ENCODE data around the gene CD59. TPM values are rescaled to one million over a fixed set of nuclear protein-coding genes. Genes with fewer than 3 reads are reported as not detected.

The CD59 gene
- polyA plus RNA-seq, 2 of the 4 experiments (the other 2 are of a cell fraction): 335 to 375 TPM

- POLR2A ChIA-PET: no interaction called here
- TF ChIP-seq HOXB5 (CRISPR knock-in tag; IDR thresholded peaks at IDR 0.05) (no peak), FOSL2 (IDR thresholded peaks at IDR 0.05) (no peak), FOSL2 (CRISPR knock-in tag; IDR thresholded peaks at IDR 0.05) (no peak), ZC3H11A (IDR thresholded peaks at IDR 0.05) (no peak), HOXB13 (CRISPR knock-in tag; IDR thresholded peaks at IDR 0.05; ENCODE audit: low read depth) (no peak), RCOR1 (IDR thresholded peaks at IDR 0.05; ENCODE audit: low read depth, low read length) (no peak), POLR2A (IDR thresholded peaks at IDR 0.05; ENCODE audit: low read length) (no peak), ATOH8 (CRISPR knock-in tag; IDR thresholded peaks at IDR 0.05; ENCODE audit: low read depth) (no peak), E2F6 (IDR thresholded peaks at IDR 0.05; ENCODE audit: borderline replicate concordance, low read depth) (no peak), ESRRA (IDR thresholded peaks at IDR 0.05; ENCODE audit: borderline replicate concordance, low read length) (no peak), HDAC2 (IDR thresholded peaks at IDR 0.05) (no peak), RAD21 (conservative IDR thresholded peaks at IDR 0.05 in 1 of 2, IDR thresholded peaks at IDR 0.05 in 1 of 2) (no peak), BCL3 (IDR thresholded peaks at IDR 0.05) (no peak), CBX8 (IDR thresholded peaks at IDR 0.05) (no peak), HMGXB4 (CRISPR knock-in tag; IDR thresholded peaks at IDR 0.05; ENCODE audit: borderline replicate concordance) (no peak), EHF (CRISPR knock-in tag; IDR thresholded peaks at IDR 0.05) (no peak), REST (IDR thresholded peaks at IDR 0.05) (no peak), ELK1 (IDR thresholded peaks at IDR 0.05; ENCODE audit: low read depth, low read length) (no peak), FOXS1 (CRISPR knock-in tag; IDR thresholded peaks at IDR 0.05) (no peak), KDM1A (IDR thresholded peaks at IDR 0.05; ENCODE audit: low read depth) (no peak)
- H3K27ac ChIP-seq: no peak overlapping the region
- CTCF ChIA-PET: interaction anchor here (0.9 kb wide), 1 partner anchor 30 kb away, joined by 4 read pairs; no protein-coding TSS in a partner anchor
- no peak for FAIRE-seq
- ATAC-seq: no peak
- no peaks in the 10 kb centered on the region for H3K9me3 ChIP-seq
- no peaks in the 10 kb centered on the region for H3K4me1 ChIP-seq
- H3K4me3 ChIP-seq: no peak overlapping the region
- WGBS (ENCODE audit: missing lambda C conversion rate): 85% methylated on average over 22 of the region's 22 CpGs
- H3K4me2 ChIP-seq: no peak overlapping the region
- no peak for DNase-seq (ENCODE audit: low read depth in 1 of 2, low spot score in 1 of 2)
Measured at GRCh38 chr11:33658195-33658900, 77.9 kb downstream of the CD59 start.

All from A549 (cell line).